ENCODE results near the gene ESR2. TPM values are rescaled to one million over a fixed set of nuclear protein-coding genes. Genes with fewer than 3 reads are reported as not detected.

The ESR2 gene
- total RNA-seq, 1 experiment from 2014 or later: 0.15 TPM

DNA sequence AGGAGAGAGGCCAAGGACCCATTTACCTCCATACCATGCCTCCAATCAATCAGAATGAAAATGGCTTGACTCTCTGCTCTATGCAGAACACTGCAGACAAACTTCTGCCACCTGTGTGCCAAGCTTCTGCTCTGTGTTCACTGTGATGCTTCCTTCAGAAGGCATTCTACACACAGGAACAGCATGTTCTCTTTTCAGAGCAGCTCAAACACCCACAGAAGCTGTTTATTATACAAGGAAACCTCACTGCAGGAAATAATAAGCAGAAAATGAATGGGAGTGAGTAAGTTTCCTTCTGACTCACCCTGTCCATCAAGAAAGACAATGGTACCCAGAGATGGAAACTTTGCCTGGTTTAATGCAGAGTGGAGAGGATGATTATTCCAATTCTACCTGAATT lies 2.4 kb upstream of the ESR2 start:
- Histone ChIP-seq H4K20me1 (ENCODE audit: control insufficient read depth, insufficient read depth, insufficient read length) (no peaks in the 10 kb centered on the region), H3K23ac (ENCODE audit: insufficient read length, low read depth, low read length) (no peak overlapping the region), H2BK120ac (ENCODE audit: low read depth, low read length, poor library complexity, severe bottlenecking) (no peak overlapping the region), H4K5ac (ENCODE audit: insufficient read length, low read depth, low read length) (no peak overlapping the region), H2BK15ac (ENCODE audit: low read depth, low read length) (no peak overlapping the region), H3K4me2 (ENCODE audit: insufficient read depth, insufficient read length, low read length) (no peak overlapping the region), H3T11ph (ENCODE audit: low read length) (no peak overlapping the region), H3K9ac (ENCODE audit: extremely low read depth, insufficient read length, low read length) (no peak overlapping the region), H3K56ac (ENCODE audit: insufficient read length, low read depth, low read length) (no peak overlapping the region), H2BK12ac (ENCODE audit: insufficient read length, low read depth, low read length) (no peak overlapping the region), H3K79me2 (ENCODE audit: insufficient read depth, low read length) (no peaks in the 10 kb centered on the region), H2BK5ac (ENCODE audit: insufficient read length, low read length) (no peak overlapping the region), H2AK5ac (ENCODE audit: insufficient read length, low read length) (no peak overlapping the region), H2AFZ (ENCODE audit: low read length) (no peak overlapping the region), H3K4me1 (ENCODE audit: insufficient read depth, low read length) (no peaks in the 10 kb centered on the region), H4K91ac (ENCODE audit: insufficient read length, low read depth, low read length) (no peak overlapping the region), H3K79me1 (ENCODE audit: insufficient read depth, low read depth, low read length, poor library complexity, severe bottlenecking) (no peaks in the 10 kb centered on the region), H3K4ac (ENCODE audit: low read depth, low read length) (no peak overlapping the region), H3K18ac (ENCODE audit: insufficient read length, low read depth, low read length) (no peak overlapping the region), H2BK20ac (ENCODE audit: low read depth, low read length, poor library complexity, severe bottlenecking) (no peak overlapping the region), H3K14ac (ENCODE audit: insufficient read depth, low read length) (no peak overlapping the region), H3K23me2 (ENCODE audit: insufficient read length, low read depth, low read length, poor library complexity, severe bottlenecking) (peaks cover 13% of the 10 kb centered on the region), H4K8ac (replicated peaks; ENCODE audit: insufficient read length, low read depth, low read length) (no peak overlapping the region), H3K27me3 (ENCODE audit: insufficient read depth, low read length) (peaks cover 6% of the 10 kb centered on the region; the same call in 1 of the 2 replicates), H3K27ac (ENCODE audit: insufficient read length, low read depth, low read length) (no peak overlapping the region), H3K9me3 (ENCODE audit: control insufficient read depth, low read depth, low read length) (no peaks in the 10 kb centered on the region)
- Mint-ChIP-seq H3K4me3 (no peak overlapping the region), H3K27me3 (ENCODE audit: low read depth) (peaks cover 35% of the 10 kb centered on the region), H3K36me3 (ENCODE audit: insufficient read depth in 1 of 3, low read depth in 3 of 3) (no peaks in the 10 kb centered on the region), H3K9me3 (no peaks in the 10 kb centered on the region), H3K4me1 (peaks cover 9 to 15% of the 10 kb centered on the region in 2 experiments), H3K27ac (no peak overlapping the region)
- TF ChIP-seq, protein P1, sequence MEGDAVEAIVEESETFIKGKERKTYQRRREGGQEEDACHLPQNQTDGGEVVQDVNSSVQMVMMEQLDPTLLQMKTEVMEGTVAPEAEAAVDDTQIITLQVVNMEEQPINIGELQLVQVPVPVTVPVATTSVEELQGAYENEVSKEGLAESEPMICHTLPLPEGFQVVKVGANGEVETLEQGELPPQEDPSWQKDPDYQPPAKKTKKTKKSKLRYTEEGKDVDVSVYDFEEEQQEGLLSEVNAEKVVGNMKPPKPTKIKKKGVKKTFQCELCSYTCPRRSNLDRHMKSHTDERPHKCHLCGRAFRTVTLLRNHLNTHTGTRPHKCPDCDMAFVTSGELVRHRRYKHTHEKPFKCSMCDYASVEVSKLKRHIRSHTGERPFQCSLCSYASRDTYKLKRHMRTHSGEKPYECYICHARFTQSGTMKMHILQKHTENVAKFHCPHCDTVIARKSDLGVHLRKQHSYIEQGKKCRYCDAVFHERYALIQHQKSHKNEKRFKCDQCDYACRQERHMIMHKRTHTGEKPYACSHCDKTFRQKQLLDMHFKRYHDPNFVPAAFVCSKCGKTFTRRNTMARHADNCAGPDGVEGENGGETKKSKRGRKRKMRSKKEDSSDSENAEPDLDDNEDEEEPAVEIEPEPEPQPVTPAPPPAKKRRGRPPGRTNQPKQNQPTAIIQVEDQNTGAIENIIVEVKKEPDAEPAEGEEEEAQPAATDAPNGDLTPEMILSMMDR (conservative IDR thresholded peaks at IDR 0.05): no peak
- no peak for DNase-seq
